MM.1S (cell line): ENCODE measurements around the gene DDAH1.

Experiments
- DNase-seq: peaks from one replicate; pipeline ENCODE4 v3.0.0-alpha.2; 2015
- H2AFZ ChIP-seq: fragments of 300-600 bp; sonication (generic); 2 replicates; pipeline ENCODE4 v1.6.0; 2016; ENCODE audit warnings: antibody characterized with exemption, low read length
- H3F3A ChIP-seq: fragments of 300-600 bp; sonication (generic); 2 replicates; pipeline ENCODE4 v1.6.1; 2016; ENCODE audit warnings: mild to moderate bottlenecking, antibody characterized with exemption, low read length, moderate library complexity, mixed read lengths; ENCODE audit not compliant: insufficient read depth
- H3K27ac ChIP-seq: fragments of 300-600 bp; sonication (generic); 2 replicates; pipeline ENCODE4 v1.5.1; 2016; ENCODE audit warnings: mild to moderate bottlenecking, low read length
- H3K27me3 ChIP-seq: fragments of 300-600 bp; sonication (generic); replicated peaks from 2 replicates; pipeline ENCODE4 v1.6.0; 2016; ENCODE audit warnings: low read length; ENCODE audit not compliant: insufficient read depth
- H3K36me3 ChIP-seq: fragments of 300-600 bp; sonication (generic); replicated peaks from 2 replicates; pipeline ENCODE4 v1.6.1; 2016; ENCODE audit warnings: mild to moderate bottlenecking, low read length, mixed read lengths; ENCODE audit not compliant: insufficient read depth
- H3K4me1 ChIP-seq: fragments of 300-600 bp; sonication (generic); 2 replicates; pipeline ENCODE4 v1.6.1; 2016; ENCODE audit warnings: low read length, mixed read lengths
- H3K4me2 ChIP-seq: fragments of 300-600 bp; sonication (generic); 2 replicates; pipeline ENCODE4 v1.6.0; 2016; ENCODE audit warnings: low read depth, low read length
- H3K4me3 ChIP-seq: fragments of 300-600 bp; sonication (generic); 2 replicates; pipeline ENCODE4 v1.5.1; 2016; ENCODE audit warnings: low read length, mixed read lengths
- H3K79me2 ChIP-seq: fragments of 300-600 bp; sonication (generic); 2 replicates; pipeline ENCODE4 v1.6.1; 2016; ENCODE audit warnings: mixed run types, low read length, mixed read lengths
- H3K9ac ChIP-seq: fragments of 300-600 bp; sonication (generic); 2 replicates; pipeline ENCODE4 v1.6.1; 2016; ENCODE audit warnings: low read length, mixed read lengths
- H3K9me2 ChIP-seq: fragments of 300-600 bp; sonication (generic); replicated peaks from 2 replicates; pipeline ENCODE4 v1.6.1; 2016; ENCODE audit warnings: mild to moderate bottlenecking, low read length, mixed read lengths; ENCODE audit not compliant: insufficient read depth
- H3K9me3 ChIP-seq: fragments of 300-600 bp; sonication (generic); replicated peaks from 2 replicates; pipeline ENCODE4 v1.6.1; 2016; ENCODE audit warnings: mild to moderate bottlenecking, low read length, mixed read lengths; ENCODE audit not compliant: insufficient read depth
- H4K20me1 ChIP-seq: fragments of 300-600 bp; sonication (generic); 2 replicates; pipeline ENCODE4 v1.6.1; 2016; ENCODE audit warnings: mild to moderate bottlenecking, low read length, moderate library complexity, mixed read lengths; ENCODE audit not compliant: insufficient read depth
- EZH2 ChIP-seq: fragments of 300-600 bp; sonication (generic); optimal IDR thresholded peaks from 2 replicates; pipeline ENCODE3; 2017; ENCODE audit warnings: low read depth, mild to moderate bottlenecking, antibody characterized with exemption, low read length, mixed read lengths
- EZH2phosphoT487 ChIP-seq: fragments of 300-600 bp; sonication (generic); IDR thresholded peaks from 2 replicates; pipeline ENCODE4 v1.6.1; 2018; ENCODE audit warnings: antibody characterized with exemption, low read length
- TF ChIP-seq, protein P1 (sequence below): fragments of 300-600 bp; sonication (generic); IDR thresholded peaks from 2 replicates; pipeline ENCODE4 v1.5.1; 2016; ENCODE audit warnings: antibody characterized with exemption, low read length, mixed read lengths

Gene DDAH1

DNA sequence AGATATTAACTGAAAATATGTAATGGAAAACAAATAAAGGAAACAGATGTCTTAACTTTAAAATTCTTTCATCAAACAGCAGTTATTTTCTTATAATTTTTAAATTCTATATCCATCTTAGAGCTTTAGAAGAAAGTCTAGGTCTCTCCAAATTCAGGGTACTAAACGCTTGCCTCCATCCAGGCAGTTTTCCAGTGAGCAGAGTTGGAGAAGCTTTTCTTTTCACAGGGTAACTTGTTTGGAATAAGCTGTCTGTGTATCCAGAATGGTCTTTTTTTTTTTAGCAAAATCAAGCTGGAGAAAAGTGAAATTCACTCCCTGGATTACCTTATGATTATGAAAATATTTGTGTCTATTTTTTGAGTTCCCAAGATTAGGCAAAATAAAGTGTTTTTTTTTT, 88.6 kb downstream of the DDAH1 start:
- TF ChIP-seq, protein P1, sequence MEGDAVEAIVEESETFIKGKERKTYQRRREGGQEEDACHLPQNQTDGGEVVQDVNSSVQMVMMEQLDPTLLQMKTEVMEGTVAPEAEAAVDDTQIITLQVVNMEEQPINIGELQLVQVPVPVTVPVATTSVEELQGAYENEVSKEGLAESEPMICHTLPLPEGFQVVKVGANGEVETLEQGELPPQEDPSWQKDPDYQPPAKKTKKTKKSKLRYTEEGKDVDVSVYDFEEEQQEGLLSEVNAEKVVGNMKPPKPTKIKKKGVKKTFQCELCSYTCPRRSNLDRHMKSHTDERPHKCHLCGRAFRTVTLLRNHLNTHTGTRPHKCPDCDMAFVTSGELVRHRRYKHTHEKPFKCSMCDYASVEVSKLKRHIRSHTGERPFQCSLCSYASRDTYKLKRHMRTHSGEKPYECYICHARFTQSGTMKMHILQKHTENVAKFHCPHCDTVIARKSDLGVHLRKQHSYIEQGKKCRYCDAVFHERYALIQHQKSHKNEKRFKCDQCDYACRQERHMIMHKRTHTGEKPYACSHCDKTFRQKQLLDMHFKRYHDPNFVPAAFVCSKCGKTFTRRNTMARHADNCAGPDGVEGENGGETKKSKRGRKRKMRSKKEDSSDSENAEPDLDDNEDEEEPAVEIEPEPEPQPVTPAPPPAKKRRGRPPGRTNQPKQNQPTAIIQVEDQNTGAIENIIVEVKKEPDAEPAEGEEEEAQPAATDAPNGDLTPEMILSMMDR = no peak
- TF ChIP-seq EZH2phosphoT487 = no peak
- Histone ChIP-seq H3K4me2 (no peak overlapping the region), H3K4me1 (no peaks in the 10 kb centered on the region), H3K27ac (no peak overlapping the region), H3K36me3 (no peaks in the 10 kb centered on the region), H3K79me2 (no peaks in the 10 kb centered on the region), H3K9me2 (no peaks in the 10 kb centered on the region), H3F3A (no peaks in the 10 kb centered on the region), H2AFZ (no peak overlapping the region), H4K20me1 (no peaks in the 10 kb centered on the region), H3K9ac (no peak overlapping the region), H3K27me3 (no peaks in the 10 kb centered on the region), H3K4me3 (no peak overlapping the region), H3K9me3 (no peaks in the 10 kb centered on the region)
- no peak for DNase-seq

DNA sequence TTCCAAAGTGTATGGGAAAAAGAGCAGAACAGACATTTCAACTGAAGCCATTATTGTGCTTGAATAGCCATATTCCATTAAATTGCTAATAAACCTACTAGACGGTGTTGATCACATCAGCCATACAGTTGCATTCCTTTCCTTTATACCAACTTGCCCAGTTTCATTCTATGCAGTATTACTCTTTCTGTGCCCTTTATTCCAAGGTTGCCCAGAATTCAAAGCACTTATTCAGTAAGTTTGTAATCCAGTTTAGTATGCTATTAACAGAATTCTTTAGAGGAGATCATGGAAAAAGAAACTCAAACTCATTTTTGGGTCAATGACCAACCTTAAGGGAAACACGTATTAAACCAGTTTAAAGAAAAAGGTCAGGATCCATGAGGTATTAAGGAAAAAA, 89.5 kb downstream of the DDAH1 start:
- H2AFZ ChIP-seq = no peak overlapping the region
- DNase-seq = no peak
- H3K9ac ChIP-seq = no peak overlapping the region
- H3K4me2 ChIP-seq = no peak overlapping the region
- H3K27ac ChIP-seq = no peak overlapping the region
- TF ChIP-seq EZH2 (no peak), EZH2phosphoT487 (no peak)
- TF ChIP-seq, protein P1 = no peak
- no peaks in the 10 kb centered on the region for H3K36me3 ChIP-seq
- no peaks in the 10 kb centered on the region for H3K9me2 ChIP-seq
- H3K4me1 ChIP-seq = no peaks in the 10 kb centered on the region
- no peak overlapping the region for H3K4me3 ChIP-seq
- H3K9me3 ChIP-seq = no peaks in the 10 kb centered on the region
- no peaks in the 10 kb centered on the region for H3F3A ChIP-seq
- H4K20me1 ChIP-seq = no peaks in the 10 kb centered on the region
- H3K79me2 ChIP-seq = no peaks in the 10 kb centered on the region
- no peaks in the 10 kb centered on the region for H3K27me3 ChIP-seq

DNA sequence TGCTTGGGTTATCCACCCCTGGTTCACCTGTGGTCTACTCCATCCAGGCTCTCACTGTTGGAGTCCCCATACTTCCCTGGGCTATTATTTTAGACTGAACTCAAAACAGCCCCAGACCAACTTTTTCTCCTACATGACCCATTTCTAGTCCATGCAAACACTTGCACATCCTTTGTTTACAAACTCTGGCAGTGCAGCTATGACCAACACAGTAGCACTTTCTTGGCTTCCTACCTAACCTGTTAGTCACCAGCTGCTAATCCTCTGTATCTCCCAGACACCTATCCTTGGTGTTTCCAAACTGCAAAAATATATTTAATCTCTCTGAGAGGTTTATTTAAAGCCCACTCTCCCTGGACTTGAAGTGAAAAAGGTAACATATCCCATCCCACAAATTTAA, 90.8 kb downstream of the DDAH1 start:
- Histone ChIP-seq H2AFZ (no peak overlapping the region), H3K79me2 (no peaks in the 10 kb centered on the region), H3K36me3 (no peaks in the 10 kb centered on the region), H3K9ac (no peak overlapping the region), H3K4me2 (no peak overlapping the region), H3K9me2 (no peaks in the 10 kb centered on the region), H3K27me3 (no peaks in the 10 kb centered on the region), H3K9me3 (no peaks in the 10 kb centered on the region), H3K4me1 (no peaks in the 10 kb centered on the region), H3K27ac (no peak overlapping the region), H3F3A (no peaks in the 10 kb centered on the region), H4K20me1 (no peaks in the 10 kb centered on the region), H3K4me3 (no peak overlapping the region)
- no peak for DNase-seq
- TF ChIP-seq EZH2 = no peak
- no peak for TF ChIP-seq EZH2phosphoT487
- TF ChIP-seq, protein P1 = no peak

DNA sequence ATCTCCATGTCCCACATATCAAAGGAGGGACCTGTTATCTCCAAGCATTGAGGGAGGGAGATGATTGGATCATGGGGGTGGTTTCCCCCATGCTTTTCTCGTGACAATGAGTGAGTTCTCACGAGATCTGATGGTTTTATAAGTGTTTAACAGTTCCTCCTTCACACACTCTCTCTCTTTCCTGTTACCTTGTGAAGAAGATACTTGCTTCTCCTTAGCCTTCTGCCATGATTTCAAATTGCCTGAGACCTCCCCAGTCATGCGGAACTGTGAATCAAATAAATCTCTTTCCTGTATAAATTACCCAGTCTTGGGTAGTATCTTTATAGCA, 91.6 kb downstream of the DDAH1 start:
- Histone ChIP-seq H3K4me1 (no peaks in the 10 kb centered on the region), H3K4me3 (no peak overlapping the region), H3K4me2 (no peak overlapping the region), H3K36me3 (no peaks in the 10 kb centered on the region), H3K9me2 (no peaks in the 10 kb centered on the region), H3K9me3 (no peaks in the 10 kb centered on the region), H3K9ac (no peak overlapping the region), H3F3A (no peaks in the 10 kb centered on the region), H3K27ac (no peak overlapping the region), H2AFZ (no peak overlapping the region), H4K20me1 (no peaks in the 10 kb centered on the region), H3K27me3 (no peaks in the 10 kb centered on the region), H3K79me2 (no peaks in the 10 kb centered on the region)
- no peak for DNase-seq
- TF ChIP-seq, protein P1 = no peak
- TF ChIP-seq EZH2phosphoT487 (no peak), EZH2 (no peak)
